Measurements from ENCODE around the gene ATP5PF.
A peak's percentile ranks its signal among the peaks of the same experiment; 100 is the strongest.

The ATP5PF gene

DNA sequence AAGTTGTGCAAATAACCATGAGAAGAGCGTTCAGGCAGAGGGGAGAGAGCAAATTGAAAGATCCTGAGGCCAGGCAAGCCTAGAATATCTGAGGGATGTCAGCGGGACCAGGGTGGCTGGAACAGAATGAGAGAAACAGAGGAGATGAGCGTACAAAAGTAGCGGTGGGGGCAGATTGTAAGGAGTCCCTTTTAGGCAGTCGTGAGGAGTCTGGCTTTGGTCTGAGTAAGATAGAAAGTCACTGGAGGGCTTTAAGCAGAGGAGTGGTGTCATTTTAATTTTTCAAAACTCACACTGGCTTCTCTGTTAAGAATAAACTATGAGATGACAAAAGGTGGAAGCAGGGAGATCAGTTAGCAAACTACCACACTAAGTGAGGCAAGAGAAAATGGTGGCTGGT is 24.2 kb downstream of the ATP5PF start:
- TF ChIP-seq, protein P1, sequence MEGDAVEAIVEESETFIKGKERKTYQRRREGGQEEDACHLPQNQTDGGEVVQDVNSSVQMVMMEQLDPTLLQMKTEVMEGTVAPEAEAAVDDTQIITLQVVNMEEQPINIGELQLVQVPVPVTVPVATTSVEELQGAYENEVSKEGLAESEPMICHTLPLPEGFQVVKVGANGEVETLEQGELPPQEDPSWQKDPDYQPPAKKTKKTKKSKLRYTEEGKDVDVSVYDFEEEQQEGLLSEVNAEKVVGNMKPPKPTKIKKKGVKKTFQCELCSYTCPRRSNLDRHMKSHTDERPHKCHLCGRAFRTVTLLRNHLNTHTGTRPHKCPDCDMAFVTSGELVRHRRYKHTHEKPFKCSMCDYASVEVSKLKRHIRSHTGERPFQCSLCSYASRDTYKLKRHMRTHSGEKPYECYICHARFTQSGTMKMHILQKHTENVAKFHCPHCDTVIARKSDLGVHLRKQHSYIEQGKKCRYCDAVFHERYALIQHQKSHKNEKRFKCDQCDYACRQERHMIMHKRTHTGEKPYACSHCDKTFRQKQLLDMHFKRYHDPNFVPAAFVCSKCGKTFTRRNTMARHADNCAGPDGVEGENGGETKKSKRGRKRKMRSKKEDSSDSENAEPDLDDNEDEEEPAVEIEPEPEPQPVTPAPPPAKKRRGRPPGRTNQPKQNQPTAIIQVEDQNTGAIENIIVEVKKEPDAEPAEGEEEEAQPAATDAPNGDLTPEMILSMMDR (IDR thresholded peaks at IDR 0.05) = no peak

DNA sequence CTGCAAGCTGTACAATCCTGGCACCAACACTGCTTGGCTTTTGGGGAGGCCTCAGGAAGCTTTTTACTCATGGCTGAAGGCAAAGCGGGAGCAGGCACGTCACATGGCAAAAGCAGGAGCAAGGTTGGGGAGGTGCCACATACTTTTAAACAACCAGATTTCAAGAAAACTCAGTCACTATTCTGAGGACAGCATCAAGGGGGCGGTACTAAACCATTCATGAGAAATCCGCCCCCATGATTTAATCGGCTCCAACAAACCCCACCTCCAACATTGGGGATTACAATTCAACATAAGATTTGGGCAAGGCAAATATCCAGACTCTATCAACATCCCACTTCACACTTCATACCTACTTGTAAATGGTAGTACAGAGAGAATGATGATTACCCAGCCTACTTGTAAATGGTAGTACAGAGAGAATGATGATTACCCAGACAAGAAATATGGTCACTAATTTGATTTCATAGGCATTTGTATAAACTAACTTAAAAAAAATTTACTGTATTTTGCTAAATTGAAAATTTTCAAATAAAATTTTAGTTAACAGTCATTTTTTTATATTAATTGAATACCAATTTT is 24.9 kb downstream of the ATP5PF start:
- TF ChIP-seq, protein P1 (IDR thresholded peaks at IDR 0.05) = no peak

DNA sequence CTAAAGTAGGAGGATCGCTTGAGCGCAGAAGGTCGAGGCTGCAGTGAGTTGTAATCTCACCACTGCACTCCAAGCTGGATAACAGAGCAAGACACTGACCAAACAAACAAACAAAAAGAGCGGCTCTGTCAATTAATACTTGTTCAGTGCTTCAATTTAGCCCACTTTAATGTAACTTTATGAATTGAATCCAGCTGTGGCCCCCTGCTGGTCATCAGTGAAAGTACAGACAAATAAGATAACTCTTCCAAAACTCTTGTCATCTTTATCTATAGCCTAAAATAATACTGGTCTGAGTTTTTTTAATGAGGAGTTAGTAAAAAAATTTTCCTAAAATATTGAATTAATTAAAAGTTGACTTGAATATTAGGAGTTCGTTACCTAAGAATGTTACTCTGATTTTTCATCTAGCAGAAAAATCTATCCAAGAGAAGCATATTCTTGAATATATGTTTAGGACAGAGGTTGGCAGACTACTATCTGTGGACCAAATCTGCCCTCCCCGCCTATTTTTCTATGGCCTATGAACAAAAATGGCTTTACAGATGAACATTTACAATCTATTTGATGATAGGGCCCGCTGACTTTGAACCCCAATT is 26.1 kb downstream of the ATP5PF start:
- TF ChIP-seq, protein P1 (IDR thresholded peaks at IDR 0.05) = peak; percentile 75

DNA sequence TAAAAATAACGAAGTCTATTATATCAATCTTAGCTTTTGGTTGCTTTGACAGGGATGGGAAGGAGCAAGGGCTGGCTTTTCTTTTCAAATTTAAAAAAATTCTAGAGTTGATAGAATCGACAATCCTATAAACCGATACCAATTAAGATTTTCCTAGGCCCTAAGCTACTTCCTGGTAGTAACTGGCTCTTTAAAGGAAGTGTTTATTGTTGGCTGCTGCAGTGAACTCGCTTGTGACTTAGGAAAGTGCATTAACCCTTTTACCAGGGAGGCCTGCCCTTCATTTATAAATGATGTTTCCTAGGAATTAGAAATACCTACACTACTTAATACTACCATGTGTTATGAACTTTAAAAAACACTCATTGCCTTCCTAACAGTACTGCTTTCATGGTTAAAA is 33.2 kb downstream of the ATP5PF start:
- TF ChIP-seq, protein P1 (IDR thresholded peaks at IDR 0.05) = no peak

DNA sequence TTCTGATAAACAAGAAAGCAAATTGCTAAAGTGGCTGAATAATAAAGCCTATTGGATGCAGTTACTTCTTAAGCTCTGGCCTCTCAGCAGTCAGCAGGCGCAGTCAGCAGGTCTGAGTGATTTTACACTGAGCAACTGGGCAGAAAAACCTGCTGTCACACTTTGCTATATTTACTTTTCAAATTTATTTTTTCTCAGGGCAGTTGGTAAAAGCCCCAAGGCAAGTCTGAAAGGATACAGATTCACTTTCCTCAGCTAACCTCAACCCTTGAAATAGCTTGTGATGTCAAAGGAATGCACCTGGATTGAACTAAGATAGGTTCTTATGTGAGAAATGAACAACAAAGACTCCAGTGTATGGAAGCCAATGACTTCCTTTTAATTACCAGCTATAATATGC is 34.0 kb downstream of the ATP5PF start:
- TF ChIP-seq, protein P1 (IDR thresholded peaks at IDR 0.05) = no peak

DNA sequence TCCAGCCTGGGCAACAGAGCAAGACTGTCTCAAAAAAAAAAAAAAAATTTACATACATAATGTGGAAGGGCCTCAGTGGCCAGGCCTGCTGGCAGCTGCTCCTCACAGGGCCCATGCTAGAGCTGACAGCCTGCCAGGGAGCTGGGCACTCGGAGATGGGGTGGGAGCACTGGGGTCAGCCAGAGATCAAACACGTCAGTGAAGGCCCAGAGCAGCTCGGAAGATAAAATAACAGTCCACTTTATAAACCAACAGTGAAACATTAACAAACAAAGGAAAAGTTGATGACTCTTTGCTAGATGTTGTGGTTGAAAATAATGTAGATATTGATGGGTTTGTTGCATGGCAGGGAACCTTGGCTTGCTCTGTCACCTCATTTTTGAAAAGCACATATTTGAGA is 42.7 kb downstream of the ATP5PF start:
- TF ChIP-seq, protein P1 (IDR thresholded peaks at IDR 0.05) = no peak

DNA sequence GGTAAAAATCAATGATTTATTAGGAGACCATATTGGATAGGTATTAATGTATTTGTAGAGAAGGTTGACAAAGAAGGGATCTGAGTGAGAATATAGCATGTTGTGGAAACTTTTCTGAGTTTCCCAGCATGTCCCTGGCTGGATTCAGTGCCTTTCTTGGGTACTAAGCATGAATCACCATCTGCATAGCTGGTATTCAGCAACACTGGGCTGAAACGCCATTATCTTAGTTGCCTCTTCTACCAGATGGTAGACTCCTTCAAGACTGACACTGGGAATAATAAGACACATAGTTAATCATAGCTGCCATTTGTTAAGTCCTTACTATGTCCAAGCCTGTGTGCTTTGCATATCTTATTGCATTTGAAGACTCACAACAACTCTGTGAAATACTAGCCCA is 45.5 kb downstream of the ATP5PF start:
- TF ChIP-seq, protein P1 (IDR thresholded peaks at IDR 0.05) = no peak
